H9 (cell line): ENCODE measurements around the gene PRMT2. TPM values are rescaled to one million over a fixed set of nuclear protein-coding genes. Genes with fewer than 3 reads are reported as not detected.

Experiments
- DNase-seq: peaks from one replicate; pipeline ENCODE4 v3.0.0-alpha.2; 2017
- H2AFZ ChIP-seq: one replicate; pipeline ENCODE4 v1.6.1; 2013; ENCODE audit warnings: mild to moderate bottlenecking, low read length, control low read depth, moderate library complexity
- H2AK5ac ChIP-seq: 2 replicates; pipeline ENCODE4 v1.6.1; 2013; ENCODE audit warnings: low read length, control low read depth, mixed read lengths; ENCODE audit not compliant: insufficient read length
- H2BK120ac ChIP-seq: one replicate; pipeline ENCODE4 v1.6.1; 2013; ENCODE audit warnings: low read depth, mild to moderate bottlenecking, low read length, control low read depth, inconsistent platforms; ENCODE audit not compliant: poor library complexity, severe bottlenecking
- H2BK12ac ChIP-seq: 2 replicates; pipeline ENCODE4 v1.6.1; 2013; ENCODE audit warnings: low read length, control low read depth, mixed read lengths, low read depth; ENCODE audit not compliant: insufficient read length
- H2BK15ac ChIP-seq: 2 replicates; pipeline ENCODE4 v1.6.1; 2013; ENCODE audit warnings: low read depth, low read length, control low read depth
- H2BK20ac ChIP-seq: one replicate; pipeline ENCODE4 v1.6.1; 2013; ENCODE audit warnings: low read depth, mild to moderate bottlenecking, low read length, control low read depth, inconsistent platforms; ENCODE audit not compliant: poor library complexity, severe bottlenecking
- H2BK5ac ChIP-seq: 2 replicates; pipeline ENCODE4 v1.6.1; 2013; ENCODE audit warnings: low read length, control low read depth, mixed read lengths; ENCODE audit not compliant: insufficient read length
- H3K14ac ChIP-seq: 2 replicates; pipeline ENCODE4 v1.6.1; 2013; ENCODE audit warnings: low read length, control low read depth; ENCODE audit not compliant: insufficient read depth
- H3K18ac ChIP-seq: 2 replicates; pipeline ENCODE4 v1.6.1; 2013; ENCODE audit warnings: low read depth, mild to moderate bottlenecking, mixed read lengths, low read length, control low read depth; ENCODE audit not compliant: insufficient read length
- H3K23ac ChIP-seq: 2 replicates; pipeline ENCODE4 v1.6.1; 2013; ENCODE audit warnings: low read length, control low read depth, mixed read lengths, low read depth; ENCODE audit not compliant: insufficient read length
- H3K23me2 ChIP-seq: 2 replicates; pipeline ENCODE4 v1.6.1; 2013; ENCODE audit warnings: low read depth, mild to moderate bottlenecking, mixed read lengths, low read length, control low read depth; ENCODE audit not compliant: insufficient read length, poor library complexity, severe bottlenecking
- H3K27ac ChIP-seq: 2 replicates; pipeline ENCODE4 v1.5.1; 2013; ENCODE audit warnings: low read length, control low read depth, mixed read lengths, low read depth; ENCODE audit not compliant: insufficient read length
- H3K27me3 ChIP-seq: 2 replicates; pipeline ENCODE4 v1.6.1; 2013; ENCODE audit warnings: low read length, control low read depth, inconsistent platforms; ENCODE audit not compliant: insufficient read depth
- H3K4ac ChIP-seq: 2 replicates; pipeline ENCODE4 v1.6.1; 2013; ENCODE audit warnings: low read depth, mild to moderate bottlenecking, control low read depth, inconsistent platforms, low read length, moderate library complexity
- H3K4me1 ChIP-seq: 2 replicates; pipeline ENCODE4 v1.6.1; 2013; ENCODE audit warnings: low read length, control low read depth, inconsistent platforms; ENCODE audit not compliant: insufficient read depth
- H3K4me2 ChIP-seq: 2 replicates; pipeline ENCODE4 v1.6.1; 2013; ENCODE audit warnings: low read length, control low read depth, mixed read lengths; ENCODE audit not compliant: insufficient read length, insufficient read depth
- H3K56ac ChIP-seq: 2 replicates; pipeline ENCODE4 v1.6.1; 2013; ENCODE audit warnings: low read depth, mild to moderate bottlenecking, mixed read lengths, low read length, control low read depth; ENCODE audit not compliant: insufficient read length
- H3K79me1 ChIP-seq: 2 replicates; pipeline ENCODE4 v1.6.1; 2013; ENCODE audit warnings: low read depth, mild to moderate bottlenecking, moderate library complexity, low read length, control low read depth, inconsistent platforms; ENCODE audit not compliant: insufficient read depth, poor library complexity, severe bottlenecking
- H3K79me2 ChIP-seq: 2 replicates; pipeline ENCODE4 v1.6.1; 2013; ENCODE audit warnings: low read length, control low read depth, inconsistent platforms; ENCODE audit not compliant: insufficient read depth
- H3K9ac ChIP-seq: 2 replicates; pipeline ENCODE4 v1.6.1; 2013; ENCODE audit warnings: low read length, control low read depth, mixed read lengths; ENCODE audit not compliant: insufficient read length; ENCODE audit errors: extremely low read depth
- H3K9me3 ChIP-seq: one replicate; pipeline ENCODE4 v1.6.1; 2013; ENCODE audit warnings: low read depth, low read length, inconsistent platforms; ENCODE audit not compliant: control insufficient read depth
- H3T11ph ChIP-seq: one replicate; pipeline ENCODE4 v1.6.1; 2013; ENCODE audit warnings: mild to moderate bottlenecking, low read length, control low read depth, inconsistent platforms
- H4K20me1 ChIP-seq: one replicate; pipeline ENCODE4 v1.6.1; 2013; ENCODE audit not compliant: control insufficient read depth, insufficient read length, insufficient read depth
- H4K5ac ChIP-seq: 2 replicates; pipeline ENCODE4 v1.6.1; 2013; ENCODE audit warnings: low read depth, mild to moderate bottlenecking, mixed read lengths, low read length, control low read depth; ENCODE audit not compliant: insufficient read length
- H4K8ac ChIP-seq: replicated peaks from 2 replicates; pipeline ENCODE4 v1.6.1; 2013; ENCODE audit warnings: low read length, control low read depth, mixed read lengths, low read depth; ENCODE audit not compliant: insufficient read length
- H4K91ac ChIP-seq: 2 replicates; pipeline ENCODE4 v1.6.1; 2013; ENCODE audit warnings: low read depth, mild to moderate bottlenecking, moderate library complexity, mixed read lengths, low read length, control low read depth; ENCODE audit not compliant: insufficient read length
- H3K27ac Mint-ChIP-seq, 3 experiments: 2 replicates in 2 of 3; 3 replicates in 1 of 3; pipeline ENCODE4 v1.8.0; 2020 to 2021; ENCODE audit warnings: mixed read lengths in 3 of 3, mild to moderate bottlenecking in 1 of 3, moderate library complexity in 1 of 3
- H3K27me3 Mint-ChIP-seq: 2 replicates; pipeline ENCODE4 v1.8.0; 2021; ENCODE audit warnings: low read depth, mild to moderate bottlenecking, moderate library complexity, mixed read lengths
- H3K36me3 Mint-ChIP-seq, 3 experiments: 2 replicates in 2 of 3; 3 replicates in 1 of 3; pipeline ENCODE4 v1.8.0; 2020 to 2021; ENCODE audit warnings: low read depth in 3 of 3, mixed read lengths in 3 of 3; ENCODE audit not compliant: insufficient read depth in 1 of 3
- H3K4me1 Mint-ChIP-seq, 2 experiments: 2 replicates each; pipeline ENCODE4 v1.8.0; 2020; ENCODE audit warnings: mixed read lengths in 2 of 2
- H3K4me3 Mint-ChIP-seq, 2 experiments: 2 replicates in 1 of 2; 3 replicates in 1 of 2; pipeline ENCODE4 v1.8.0; 2020 to 2021; ENCODE audit warnings: mild to moderate bottlenecking in 2 of 2, mixed read lengths in 2 of 2, moderate library complexity in 1 of 2
- H3K9me3 Mint-ChIP-seq, 2 experiments: 2 replicates in 1 of 2; 3 replicates in 1 of 2; pipeline ENCODE4 v1.8.0; 2020; ENCODE audit warnings: mild to moderate bottlenecking in 2 of 2, mixed read lengths in 2 of 2, moderate library complexity in 1 of 2
- CTCF ChIP-seq: fragments of 200-600 bp; sonication (generic); conservative IDR thresholded peaks from 3 replicates; pipeline ENCODE4 v1.8.0; 2021; ENCODE audit warnings: antibody characterized with exemption, mild to moderate bottlenecking
- whole genome bisulfite sequencing: extraction: QIAGEN DNeasy Blood & Tissue Kit; methylation state at CpG from one replicate; pipeline ENCODE4 v1.1.7; 2013; ENCODE audit warnings: missing lambda C conversion rate, low lambda C conversion rate, mixed read lengths; ENCODE audit not compliant: insufficient read length; ENCODE audit errors: extremely low coverage; 5-methylcytosine and 5-hydroxymethylcytosine counted together
- total RNA-seq: library from RNA; stranded (reverse); gene quantifications from 2 replicates; pipeline ENCODE4 v1.2.1, GENCODE V29; 2021

PRMT2 gene
- total RNA-seq, 1 experiment from 2014 or later: 53.7 TPM

DNA sequence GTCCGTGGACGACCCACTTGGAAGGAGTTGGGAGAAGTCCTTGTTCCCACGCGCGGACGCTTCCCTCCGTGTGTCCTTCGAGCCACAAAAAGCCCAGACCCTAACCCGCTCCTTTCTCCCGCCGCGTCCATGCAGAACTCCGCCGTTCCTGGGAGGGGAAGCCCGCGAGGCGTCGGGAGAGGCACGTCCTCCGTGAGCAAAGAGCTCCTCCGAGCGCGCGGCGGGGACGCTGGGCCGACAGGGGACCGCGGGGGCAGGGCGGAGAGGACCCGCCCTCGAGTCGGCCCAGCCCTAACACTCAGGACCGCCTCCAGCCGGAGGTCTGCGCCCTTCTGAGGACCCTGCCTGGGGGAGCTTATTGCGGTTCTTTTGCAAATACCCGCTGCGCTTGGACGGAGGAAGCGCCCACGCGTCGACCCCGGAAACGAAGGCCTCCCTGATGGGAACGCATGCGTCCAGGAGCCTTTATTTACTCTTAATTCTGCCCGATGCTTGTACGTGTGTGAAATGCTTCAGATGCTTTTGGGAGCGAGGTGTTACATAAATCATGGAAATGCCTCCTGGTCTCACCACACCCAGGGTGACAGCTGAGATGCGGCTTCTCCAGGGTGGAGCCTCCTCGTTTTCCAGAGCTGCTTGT, 32.4 kb downstream of the PRMT2 start:
- no peaks in the 10 kb centered on the region for H3K79me2 ChIP-seq
- peak; percentile 74 for DNase-seq
- H3K23me2 ChIP-seq: peaks cover 14% of the 10 kb centered on the region
- no peak overlapping the region for H4K91ac ChIP-seq
- no peak overlapping the region for H2BK12ac ChIP-seq
- Mint-ChIP-seq H3K4me3 (peak overlapping the region; percentile 77 to 83), H3K4me1 (peaks cover 9 to 14% of the 10 kb centered on the region in 2 experiments), H3K27ac (no peak overlapping the region), H3K9me3 (no peaks in the 10 kb centered on the region), H3K36me3 (peaks cover 0 to 14% (median 0%) of the 10 kb centered on the region in 3 experiments; a peak in 3 of 7 replicates), H3K27me3 (peaks cover 2% of the 10 kb centered on the region; the same call in 1 of the 2 replicates)
- peak overlapping the region; percentile 78 for H3K14ac ChIP-seq
- H4K8ac ChIP-seq: no peak overlapping the region
- H3K56ac ChIP-seq: no peak overlapping the region
- H2BK5ac ChIP-seq: no peak overlapping the region
- no peak overlapping the region for H2BK15ac ChIP-seq
- no peak overlapping the region for H2AK5ac ChIP-seq
- no peaks in the 10 kb centered on the region for H3K79me1 ChIP-seq
- H3K23ac ChIP-seq: no peak overlapping the region
- no peak overlapping the region for H4K5ac ChIP-seq
- H3K4me2 ChIP-seq: peak overlapping the region; percentile 96
- no peaks in the 10 kb centered on the region for H3K27me3 ChIP-seq
- H2AFZ ChIP-seq: peak overlapping the region; percentile 7
- no peaks in the 10 kb centered on the region for H4K20me1 ChIP-seq
- no CpG with 5 or more reads among the region's 53 CpGs for WGBS
- H3T11ph ChIP-seq: no peak overlapping the region
- H3K9me3 ChIP-seq: no peaks in the 10 kb centered on the region
- no peak overlapping the region for H3K27ac ChIP-seq
- H3K18ac ChIP-seq: no peak overlapping the region
- no peak overlapping the region for H2BK20ac ChIP-seq
- H3K4ac ChIP-seq: no peak overlapping the region
- H3K4me1 ChIP-seq: peaks cover 2% of the 10 kb centered on the region; the same call in 1 of the 2 replicates
- no peak for TF ChIP-seq CTCF
- no peak overlapping the region for H2BK120ac ChIP-seq
- H3K9ac ChIP-seq: peak overlapping the region; percentile 38
